ENCODE measurements around the gene FAM78B.

FAM78B gene, protein sequence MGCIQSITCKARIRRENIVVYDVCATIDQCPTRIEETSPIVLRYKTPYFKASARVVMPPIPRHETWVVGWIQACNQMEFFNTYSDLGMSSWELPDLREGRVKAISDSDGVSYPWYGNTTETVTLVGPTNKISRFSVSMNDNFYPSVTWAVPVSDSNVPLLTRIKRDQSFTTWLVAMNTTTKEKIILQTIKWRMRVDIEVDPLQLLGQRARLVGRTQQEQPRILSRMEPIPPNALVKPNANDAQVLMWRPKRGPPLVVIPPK

DNA sequence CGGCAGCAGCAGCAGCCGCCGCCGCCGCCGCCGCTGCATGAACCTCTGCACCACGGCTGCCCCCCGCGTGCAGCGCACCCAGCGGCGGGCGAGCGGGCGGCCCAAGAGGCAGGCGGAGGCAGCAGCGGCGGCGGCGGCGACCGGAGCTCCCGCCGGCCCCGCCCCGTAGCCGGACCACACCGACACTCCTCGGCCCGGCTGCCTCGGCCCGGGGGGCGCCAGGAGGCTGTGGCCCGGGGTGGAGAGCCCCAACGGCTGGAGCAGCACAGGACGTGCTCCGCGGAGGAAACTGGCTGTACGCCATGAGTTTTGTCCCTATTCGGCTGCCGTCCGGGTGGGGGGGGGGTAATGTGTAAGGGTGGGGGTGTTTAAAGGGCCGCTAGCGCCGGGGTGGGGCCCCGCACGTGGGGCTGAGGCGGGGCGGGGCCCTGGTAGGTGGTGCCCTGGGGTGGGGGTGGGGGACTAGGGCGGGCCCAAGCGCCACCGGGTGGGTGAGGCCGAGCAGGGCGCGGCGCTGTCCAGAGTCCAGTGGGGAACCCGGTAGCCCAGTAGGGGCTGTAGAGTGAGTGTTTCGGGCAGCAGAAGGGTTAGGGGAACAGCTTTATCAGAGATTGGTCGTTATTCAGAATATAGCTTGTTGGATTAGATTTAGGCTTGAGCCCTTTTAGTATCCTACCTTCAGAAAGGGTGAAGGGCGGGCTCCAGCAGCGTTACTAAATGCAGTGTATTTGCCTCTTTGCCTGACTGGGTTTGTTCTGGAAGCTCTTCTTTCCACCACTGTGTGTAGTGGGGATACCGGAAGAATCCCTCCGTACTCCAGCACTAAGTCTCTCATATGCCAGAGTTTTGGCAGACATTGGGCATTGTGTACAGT lies at the start of gene FAM78B:
TSS of gene FAM78B (minus strand) at position 304 of the 874 bp plus-strand sequence. CDS start 753 bp downstream, outside the sequence.
- peak; percentile 33 for DNase-seq (ENCODE audit: low read depth in 1 of 2, low spot score in 1 of 2)

DNA sequence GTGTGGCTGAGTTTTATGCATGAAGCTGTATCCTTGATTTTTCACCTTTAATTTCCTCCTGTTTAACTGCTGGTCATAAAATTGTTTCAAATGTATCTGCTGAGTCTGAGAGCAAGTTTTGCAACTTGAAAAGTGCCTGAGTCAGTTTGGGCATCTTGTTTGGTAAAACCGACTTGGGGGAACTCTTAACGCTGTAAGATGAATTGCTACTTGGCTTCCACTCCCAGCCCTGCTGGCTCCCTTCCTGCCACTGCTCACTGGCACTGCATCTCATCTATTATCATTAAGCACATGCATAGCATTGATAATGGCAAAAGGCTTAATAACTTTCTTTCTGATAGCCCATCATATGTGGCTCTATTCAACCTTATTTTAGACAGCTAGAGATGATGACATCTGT lies 35.7 kb upstream of the FAM78B start:
- DNase-seq (ENCODE audit: low read depth in 1 of 2, low spot score in 1 of 2): no peak

DNA sequence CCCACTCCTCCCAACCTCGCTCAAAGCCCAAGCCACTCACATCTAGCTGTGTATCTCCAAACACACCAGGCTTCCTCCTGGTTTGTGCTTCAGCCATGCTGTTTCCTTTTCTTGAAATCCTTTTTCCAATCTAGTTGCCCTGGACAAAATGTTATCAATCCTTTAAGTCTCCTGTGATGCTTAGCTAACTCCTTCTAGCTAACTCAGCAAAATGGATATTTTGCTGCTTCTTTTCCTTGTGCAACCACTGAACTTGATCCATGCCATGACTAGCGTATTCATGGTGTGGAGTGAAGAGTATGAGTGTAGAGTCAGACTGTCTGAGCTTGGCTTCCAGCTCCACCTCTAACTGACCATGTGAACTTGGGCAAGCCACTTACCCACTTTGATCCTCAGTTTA lies 33.9 kb upstream of the FAM78B start:
- DNase-seq (ENCODE audit: low read depth in 1 of 2, low spot score in 1 of 2): no peak

DNA sequence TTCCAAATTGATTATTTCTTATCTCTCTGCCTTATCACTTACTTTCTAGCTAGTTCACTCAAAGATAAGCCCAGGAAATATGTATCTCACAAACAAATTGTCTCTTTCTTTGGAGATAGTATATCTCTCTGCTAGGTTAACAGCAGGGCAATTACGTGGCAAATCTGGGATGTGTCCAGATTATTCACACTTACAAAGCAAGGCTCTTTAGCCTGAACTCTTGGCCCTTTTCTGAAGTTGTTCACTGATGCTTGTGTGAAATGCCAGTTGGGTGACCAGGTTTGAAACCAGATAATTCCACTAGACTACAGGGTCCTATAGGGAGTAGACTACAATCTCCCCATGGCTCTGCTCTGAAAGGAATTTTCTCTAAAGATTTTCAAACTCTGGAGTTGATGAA lies 30.8 kb upstream of the FAM78B start:
- no peak for DNase-seq (ENCODE audit: low read depth in 1 of 2, low spot score in 1 of 2)

DNA sequence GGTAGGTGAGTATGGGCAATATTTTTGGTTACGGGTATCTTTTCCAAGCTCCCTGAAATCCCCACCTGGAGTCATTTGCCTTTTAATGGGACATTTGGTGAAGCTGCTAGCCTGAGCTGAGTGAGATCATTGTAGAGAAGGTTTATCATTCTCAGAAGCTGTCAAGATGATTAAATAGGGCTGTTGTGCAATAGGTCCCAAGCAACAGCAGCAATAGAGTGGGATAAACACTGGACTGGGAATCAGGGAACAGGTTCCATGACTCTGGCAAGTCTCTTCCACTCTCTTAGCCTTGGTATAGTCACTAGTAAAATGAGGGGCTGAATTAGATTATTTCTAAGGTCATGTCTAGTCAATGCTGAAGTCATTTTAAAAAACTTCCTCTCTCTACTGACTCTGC lies 30.3 kb upstream of the FAM78B start:
- no peak for DNase-seq (ENCODE audit: low read depth in 1 of 2, low spot score in 1 of 2)

DNA sequence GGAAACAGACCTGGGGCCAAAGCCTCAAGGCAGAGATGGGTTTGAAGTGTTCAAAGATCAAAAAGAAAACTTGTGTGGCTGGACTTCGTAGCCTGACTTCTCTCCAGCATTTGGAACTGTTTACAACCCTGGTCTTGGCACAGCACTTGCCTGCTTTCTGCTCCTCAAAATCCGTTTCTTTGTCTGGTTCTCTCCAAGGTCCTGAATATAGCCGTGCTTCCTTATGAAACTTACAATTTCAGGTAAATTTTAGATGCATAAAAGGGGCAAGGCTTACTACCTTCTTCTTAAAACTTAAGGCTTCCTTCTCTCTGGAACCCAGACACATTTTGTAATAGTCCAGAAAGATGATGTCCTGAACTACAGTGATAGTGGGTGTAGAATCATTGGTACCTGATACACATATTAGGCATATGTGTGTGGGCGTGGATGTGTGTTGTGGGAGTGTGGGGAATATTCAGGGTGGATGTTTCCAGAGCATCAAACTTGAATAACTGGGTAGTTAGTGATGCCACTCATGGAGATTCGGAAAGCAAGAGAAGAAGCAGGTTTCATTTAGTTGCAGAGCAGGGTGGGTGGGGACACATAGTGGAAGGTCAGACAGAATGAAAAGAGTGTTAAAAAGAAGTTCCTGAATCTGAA lies 26.4 kb upstream of the FAM78B start:
- DNase-seq (ENCODE audit: low read depth in 1 of 2, low spot score in 1 of 2): no peak

DNA sequence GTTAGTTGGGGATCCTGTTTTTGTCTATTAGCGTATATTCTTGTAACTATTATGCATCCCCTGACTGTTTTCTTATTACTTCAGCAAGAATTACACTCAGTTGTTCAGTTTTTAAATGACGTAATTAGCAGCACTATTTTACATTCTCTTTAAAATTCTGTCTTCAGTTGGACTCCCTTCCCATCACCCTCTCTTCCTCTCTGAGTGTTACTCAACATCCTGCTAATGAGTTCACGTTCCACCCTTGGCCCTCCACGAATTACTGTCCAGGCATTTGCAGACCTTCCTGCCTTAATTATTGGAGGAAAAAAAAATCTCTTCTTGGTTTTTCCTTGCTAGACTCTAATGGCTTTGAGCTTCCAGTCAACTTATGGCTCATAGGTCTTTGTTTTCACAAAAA lies 23.6 kb upstream of the FAM78B start:
- no peak for DNase-seq (ENCODE audit: low read depth in 1 of 2, low spot score in 1 of 2)

DNA sequence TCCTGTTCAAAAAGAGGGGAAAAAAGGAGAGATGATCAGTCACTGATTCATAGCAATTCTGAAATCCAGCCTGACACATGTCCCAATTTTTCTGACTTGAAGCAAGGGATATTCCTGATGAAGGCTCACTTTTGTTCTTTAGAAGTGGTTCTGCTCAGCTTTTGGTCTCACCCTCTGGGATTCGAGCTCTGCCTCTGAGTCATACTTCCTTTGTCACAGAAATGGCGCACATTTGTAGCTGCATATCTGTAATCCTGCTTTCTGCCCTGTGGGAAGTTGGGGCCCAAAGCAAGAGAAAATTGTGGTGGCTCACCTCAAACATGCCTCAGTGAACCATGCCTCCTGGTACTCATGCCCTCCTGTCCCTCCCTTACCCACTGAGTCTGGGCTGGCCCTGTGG lies 22.3 kb upstream of the FAM78B start:
- no peak for DNase-seq (ENCODE audit: low read depth in 1 of 2, low spot score in 1 of 2)

DNA sequence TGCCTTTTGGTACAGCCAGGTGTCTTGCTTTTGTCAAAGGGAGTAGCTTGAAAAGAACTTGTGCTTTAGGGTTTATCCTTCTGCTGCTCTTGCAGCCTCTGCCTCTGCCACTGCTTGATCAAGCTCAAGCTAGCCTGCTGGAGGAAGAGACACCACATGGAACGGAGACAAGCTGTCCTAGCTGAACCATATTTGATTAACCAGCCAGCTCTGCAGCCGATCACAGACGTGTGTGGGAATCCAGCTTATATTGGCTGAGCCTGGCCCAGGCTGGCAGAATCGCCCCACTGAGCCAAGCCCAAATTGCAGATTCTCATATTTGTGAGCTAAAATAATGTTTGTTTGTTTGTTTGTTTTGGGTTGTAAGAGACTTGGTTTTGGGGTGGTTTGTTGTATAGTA lies 18.7 kb upstream of the FAM78B start:
- DNase-seq (ENCODE audit: low read depth in 1 of 2, low spot score in 1 of 2): no peak

DNA sequence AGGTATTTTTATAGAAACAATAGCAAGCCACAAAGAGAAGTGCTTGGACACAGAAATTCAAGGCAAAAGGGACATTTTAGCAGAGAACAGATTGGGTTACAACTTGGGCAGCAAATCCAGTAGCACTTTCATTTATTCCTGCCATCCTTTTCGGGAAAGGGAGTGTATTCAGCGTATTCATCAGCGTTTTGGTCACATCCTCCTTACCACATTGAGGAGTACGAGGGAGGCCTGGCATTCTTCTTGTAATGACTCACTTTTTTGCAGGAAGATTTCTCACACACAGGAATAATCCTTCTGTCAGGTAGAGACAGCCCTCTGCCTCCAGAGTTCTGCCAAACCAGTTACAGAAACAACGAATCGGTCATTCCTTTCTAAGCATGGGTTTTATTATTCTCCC lies 18.1 kb upstream of the FAM78B start:
- DNase-seq (ENCODE audit: low read depth in 1 of 2, low spot score in 1 of 2): no peak

DNA sequence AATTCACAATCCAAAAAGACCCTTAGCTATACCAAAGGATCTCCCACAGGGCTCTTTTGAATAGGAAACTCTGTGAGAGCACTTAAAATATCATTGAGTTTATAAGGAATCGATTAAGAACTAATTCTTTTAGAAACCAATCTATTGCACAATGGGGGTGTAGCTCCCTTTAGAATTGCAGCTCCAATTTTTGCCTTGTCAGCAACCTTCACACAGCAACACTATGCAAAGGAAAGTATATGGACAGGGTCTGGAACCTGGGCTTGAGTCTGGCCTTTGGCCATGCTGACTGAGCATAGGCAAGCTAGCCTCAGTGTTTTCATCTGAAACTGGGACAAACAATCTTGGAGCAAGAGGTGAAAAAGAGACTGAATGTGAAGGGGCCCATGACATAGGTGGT lies 17.2 kb upstream of the FAM78B start:
- no peak for DNase-seq (ENCODE audit: low read depth in 1 of 2, low spot score in 1 of 2)

DNA sequence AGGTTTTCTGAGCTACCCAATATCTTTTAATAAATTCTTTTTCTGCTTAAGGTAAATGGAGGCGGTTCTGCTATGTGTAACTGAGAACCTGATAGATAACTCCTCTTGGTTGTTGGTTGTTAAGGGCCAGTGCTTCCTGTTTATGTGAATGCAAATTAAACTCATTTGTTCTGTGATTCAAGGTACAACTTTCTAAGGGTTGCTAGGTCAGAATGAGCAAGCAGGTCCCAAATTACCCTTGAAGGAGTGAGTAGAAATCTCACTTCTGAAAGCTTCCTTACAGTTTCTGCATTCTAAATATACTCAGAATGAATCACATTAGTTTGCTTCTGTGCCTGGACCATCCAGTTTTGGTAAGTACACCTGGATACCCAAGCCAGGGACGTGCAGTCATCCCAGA lies 15.5 kb upstream of the FAM78B start:
- DNase-seq (ENCODE audit: low read depth in 1 of 2, low spot score in 1 of 2): no peak

DNA sequence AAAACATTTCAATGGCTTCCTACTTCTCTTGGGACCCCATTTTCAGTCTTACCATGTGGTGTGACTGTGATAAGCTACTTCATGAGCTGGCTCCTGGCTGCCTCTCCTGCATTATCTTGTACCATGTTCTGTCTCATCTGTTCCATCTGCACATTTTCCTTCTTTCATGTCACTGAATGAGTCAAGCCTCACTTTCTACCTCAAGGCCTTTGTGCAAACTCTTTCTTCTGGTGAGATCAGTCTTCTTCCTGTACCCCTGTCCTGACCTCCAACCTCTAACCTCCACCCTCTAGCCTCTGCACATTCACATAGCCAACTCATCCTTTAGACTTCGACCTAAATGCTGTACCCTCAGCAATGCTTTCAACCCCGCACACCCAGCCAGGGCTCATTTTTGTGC lies 9.6 kb upstream of the FAM78B start:
- DNase-seq (ENCODE audit: low read depth in 1 of 2, low spot score in 1 of 2): no peak

DNA sequence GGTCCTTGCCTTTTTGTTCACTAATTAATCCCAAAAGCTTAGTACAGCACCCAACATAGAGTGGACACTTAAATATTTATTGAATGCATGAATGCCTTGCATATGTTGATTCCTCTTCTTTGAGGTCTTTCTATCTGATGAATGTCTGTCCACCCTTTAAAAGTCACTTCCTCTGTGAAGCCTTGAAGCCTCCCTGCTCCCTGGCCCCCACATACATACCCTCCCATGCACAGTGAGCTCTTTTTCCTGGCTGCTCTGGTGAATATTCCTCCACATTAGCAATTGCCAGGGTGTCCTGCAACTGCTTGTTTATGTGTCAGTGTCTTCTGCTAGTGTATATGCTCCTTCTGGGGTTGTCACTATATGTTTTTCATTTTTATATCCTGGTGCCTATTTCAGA lies 8.2 kb upstream of the FAM78B start:
- no peak for DNase-seq (ENCODE audit: low read depth in 1 of 2, low spot score in 1 of 2)

DNA sequence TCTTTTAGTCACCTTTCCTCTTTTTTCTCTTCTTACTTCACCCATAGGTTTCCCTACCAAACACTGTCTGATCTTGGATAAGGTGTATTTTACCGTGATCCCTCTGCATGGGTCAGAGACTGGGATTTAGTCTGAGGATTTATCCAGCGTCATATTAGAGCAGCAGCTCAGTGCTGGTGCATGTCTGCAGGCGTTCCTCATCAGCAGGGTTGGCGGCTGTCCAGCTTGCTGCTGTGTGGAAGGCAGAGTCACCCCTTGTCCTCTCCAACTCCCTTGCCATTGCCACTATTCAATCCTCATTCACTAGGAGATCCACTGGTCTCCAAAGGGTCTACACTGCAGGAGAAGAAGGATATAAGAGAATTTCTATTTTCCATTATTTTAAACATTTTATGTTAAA lies 7.3 kb upstream of the FAM78B start:
- DNase-seq (ENCODE audit: low read depth in 1 of 2, low spot score in 1 of 2): no peak

DNA sequence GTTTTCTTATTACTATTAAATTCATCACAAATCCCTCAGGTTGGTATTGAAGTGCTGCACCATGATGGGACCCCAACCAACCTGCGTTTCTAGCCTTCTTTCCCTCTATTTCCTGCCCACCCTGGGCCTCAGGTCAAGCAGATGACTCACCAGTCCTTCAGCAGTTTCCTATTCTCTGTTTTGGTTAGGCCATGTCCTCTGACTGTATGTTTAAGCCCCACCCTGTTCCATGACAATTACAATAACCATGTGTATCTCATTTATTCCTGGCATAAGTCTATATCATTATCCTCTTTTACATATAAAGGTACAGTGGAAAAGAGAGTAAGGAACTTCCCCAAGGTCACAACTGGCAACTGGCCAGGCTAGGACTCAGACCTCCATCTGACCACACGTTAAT lies 5.3 kb upstream of the FAM78B start:
- no peak for DNase-seq (ENCODE audit: low read depth in 1 of 2, low spot score in 1 of 2)

DNA sequence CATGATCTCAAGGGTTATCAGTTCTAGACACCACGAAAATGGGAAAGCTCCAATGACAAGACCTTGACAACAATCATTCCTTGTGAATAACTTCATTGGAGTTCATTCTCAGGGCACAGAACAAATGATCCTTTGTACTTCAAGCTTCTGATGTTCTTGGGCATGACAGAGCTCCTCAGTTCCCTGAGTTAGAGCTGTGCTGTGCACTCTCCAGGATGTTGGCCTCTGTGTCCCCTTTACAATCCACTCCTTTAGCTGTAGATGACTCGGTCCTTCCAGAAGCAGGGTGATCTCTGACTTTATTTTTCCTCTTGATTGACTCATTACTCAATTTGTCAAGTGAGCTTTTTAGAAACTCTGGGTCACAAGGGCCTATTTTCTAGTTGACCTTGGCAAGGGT lies 3.9 kb upstream of the FAM78B start:
- no peak for DNase-seq (ENCODE audit: low read depth in 1 of 2, low spot score in 1 of 2)

DNA sequence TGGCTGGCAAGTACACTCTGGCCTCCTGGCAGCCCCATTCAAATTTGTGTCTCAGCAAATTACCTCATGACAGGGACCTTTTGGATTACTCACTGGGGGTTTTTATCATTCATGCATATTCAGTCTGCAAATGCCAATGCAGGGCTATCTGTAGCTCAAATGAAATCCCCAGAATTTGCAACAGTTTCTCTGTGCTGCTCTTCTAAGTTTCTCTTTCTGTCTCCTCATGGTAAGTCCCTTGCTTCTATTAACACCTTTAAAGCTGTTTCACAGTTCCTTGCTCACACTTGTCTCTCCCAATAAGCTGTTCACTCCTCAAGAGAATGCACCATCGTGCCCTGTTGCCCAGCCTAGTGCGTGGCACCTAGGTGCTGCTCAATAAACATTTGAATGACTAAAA lies 3.3 kb upstream of the FAM78B start:
- no peak for DNase-seq (ENCODE audit: low read depth in 1 of 2, low spot score in 1 of 2)

DNA sequence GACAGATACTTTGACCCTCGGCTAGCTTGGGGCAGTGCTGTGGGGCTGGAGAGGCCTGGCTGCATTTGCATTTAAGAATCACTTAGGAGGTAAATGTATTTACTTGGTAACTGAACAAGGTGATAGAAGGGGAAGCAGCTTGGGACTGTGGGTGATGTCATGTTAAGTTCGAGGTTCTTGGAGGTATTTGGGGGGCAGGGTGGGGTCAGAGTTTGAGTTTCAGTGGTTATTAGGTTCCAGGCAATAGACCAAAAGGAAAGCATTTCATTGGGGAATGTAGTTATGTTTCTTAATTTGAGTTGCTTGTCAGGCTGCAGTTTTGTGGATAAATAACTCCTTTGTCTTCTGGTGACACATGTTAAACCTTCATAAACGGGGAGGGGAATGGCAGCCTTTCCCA lies 2.4 kb upstream of the FAM78B start:
- DNase-seq (ENCODE audit: low read depth in 1 of 2, low spot score in 1 of 2): no peak

DNA sequence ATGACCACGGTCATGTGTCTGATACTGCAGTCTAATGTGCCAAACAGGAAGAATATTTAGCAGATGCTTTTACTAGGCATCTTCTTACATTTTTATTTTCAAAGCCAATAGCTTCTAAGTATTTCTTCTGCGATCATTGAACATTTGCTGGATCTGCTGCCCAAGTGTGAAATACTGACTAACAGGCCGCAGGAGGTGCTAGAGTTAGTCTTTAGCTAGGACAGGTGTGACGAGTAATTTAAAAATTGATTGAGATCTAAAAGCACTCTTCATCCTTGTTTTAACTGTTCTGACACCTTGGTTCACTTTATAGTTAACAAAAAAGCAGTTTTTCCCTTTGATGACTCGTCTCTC lies 748 bp upstream of the FAM78B start:
- DNase-seq (ENCODE audit: low read depth in 1 of 2, low spot score in 1 of 2): no peak

DNA sequence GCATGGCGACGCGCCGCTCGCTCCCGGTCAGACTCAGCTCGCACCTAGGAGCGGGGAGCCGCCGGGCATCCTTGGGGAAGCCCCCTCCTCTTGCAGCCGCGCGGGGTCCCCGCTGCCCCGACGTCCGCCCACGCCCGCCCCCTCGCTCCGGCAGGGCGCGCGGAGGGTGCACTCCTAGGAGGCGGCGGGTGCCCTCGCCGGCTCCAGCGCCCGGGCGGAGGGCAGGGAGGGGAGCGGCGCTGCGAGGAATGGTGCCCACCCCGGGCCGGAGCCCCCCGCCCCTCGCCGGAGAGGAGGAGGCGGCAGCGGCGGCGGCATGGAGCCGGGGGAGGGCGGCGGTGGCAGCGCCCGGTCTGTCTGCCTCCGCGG lies 488 bp downstream of the FAM78B start:
- no peak for DNase-seq (ENCODE audit: low read depth in 1 of 2, low spot score in 1 of 2)

DNA sequence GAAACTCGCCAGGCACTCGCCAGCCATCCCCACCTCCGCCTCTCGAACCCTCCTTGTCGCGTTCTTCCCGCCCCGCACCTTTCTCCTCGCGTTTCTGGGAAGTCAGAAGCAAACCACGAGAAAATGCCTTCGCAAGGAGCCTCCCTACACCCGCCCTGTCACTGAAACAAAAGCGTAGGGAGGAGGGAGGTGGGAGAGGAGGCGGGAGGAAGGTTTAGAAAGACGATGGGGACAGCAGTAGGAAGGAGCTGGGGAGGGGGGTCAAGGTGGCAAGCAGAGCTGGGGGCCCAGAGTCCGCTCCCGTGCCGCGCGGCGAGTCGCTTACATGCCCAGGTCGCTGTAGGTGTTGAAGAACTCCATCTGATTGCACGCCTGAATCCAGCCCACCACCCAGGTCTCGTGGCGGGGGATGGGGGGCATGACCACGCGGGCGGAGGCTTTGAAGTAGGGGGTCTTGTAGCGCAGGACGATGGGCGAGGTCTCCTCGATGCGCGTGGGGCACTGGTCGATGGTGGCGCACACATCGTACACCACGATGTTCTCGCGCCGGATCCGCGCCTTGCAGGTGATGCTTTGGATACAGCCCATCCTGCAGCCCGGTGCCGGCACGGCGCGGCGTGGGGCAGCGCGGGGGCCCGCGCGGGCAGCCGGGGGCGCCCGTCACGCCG lies 1.0 kb downstream of the FAM78B start:
- DNase-seq (ENCODE audit: low read depth in 1 of 2, low spot score in 1 of 2): no peak

All from activated CD4-positive, alpha-beta T cell treated with anti-CD3 and anti-CD28 coated beads, Interleukin-2, amount 50 U/mL, for 24 hours (primary cell).